Left colon (tissue), 2 donors: ENCODE data around the gene CLEC17A. TPM values are rescaled to one million over a fixed set of nuclear protein-coding genes. Genes with fewer than 3 reads are reported as not detected.
A peak's percentile ranks its signal among the peaks of the same experiment; 100 is the strongest.
"Not testable (repeated sequence)": the region's sequence is repeated elsewhere in the genome, so short reads cannot be mapped to it uniquely, and the experiment has no call there.

Experiments
- ATAC-seq: fragments of 200-7000 bp; cut with Tn5 transposase; one replicate; pipeline ENCODE4 v1.9.1; 2020; ENCODE audit warnings: mild to moderate bottlenecking, moderate library complexity
- DNase-seq, 2 donors: peaks; one replicate each; pipeline ENCODE4 v3.0.0-alpha.2; 2020
- intact Hi-C, 2 donors: fragments of 100-400 bp; cut with DNase I in 1 of 2; cut with micrococcal nuclease in 1 of 2; formaldehyde crosslinking; loops; one replicate each; pipeline versions ENCODE4 v1.11.2 to v1.14.0; 2022; cut with DNase I, micrococcal nuclease
- total RNA-seq, 2 donors: library from RNA; stranded (reverse); fragmentation: NEBNext Ultra II Directional; extraction: Animal tissue kit (Norgen Biotek cat#: 25700); gene quantifications; one replicate each; pipeline ENCODE4 v1.2.1, GENCODE V29; 2021
- donor health status: DM: no; HTN: no; CAD: no.
- donor health status: DM: yes; HTN: yes; CAD: no.

CLEC17A gene
- total RNA-seq, 2 donors from 2014 or later = 0.15 to 0.36 TPM

- peak; percentile 78 for ATAC-seq
- intact Hi-C loops = no loop called here
These were observed 26.2 kb upstream of the CLEC17A start for GRCh38 chr19:14556662-14557188.

GRCh38 chr19:14558370-14559066, 24.4 kb upstream of the CLEC17A start:
- DNase-seq (no peak), ATAC-seq (no peak)
- intact Hi-C loops = no loop called here

More at GRCh38 chr19:14556662-14557188, 26.2 kb upstream of the CLEC17A start:
- peak; percentile 70 to 82 for DNase-seq

GRCh38 chr19:14559916-14560775, 22.7 kb upstream of the CLEC17A start:
- DNase-seq = no peak
- intact Hi-C loops = no loop called here
- no peak for ATAC-seq

GRCh38 chr19:14560776-14561108, 22.1 kb upstream of the CLEC17A start:
- ATAC-seq (no peak), DNase-seq (no peak)
- intact Hi-C loops = no loop called here

- ATAC-seq = no peak
- intact Hi-C loops = no loop called here
- DNase-seq = no peak
These were observed 21.6 kb upstream of the CLEC17A start for GRCh38 chr19:14561249-14561648.

- DNase-seq (no peak), ATAC-seq (no peak)
- intact Hi-C loops = no loop called here
These were observed 21.0 kb upstream of the CLEC17A start for GRCh38 chr19:14561847-14562351.

- intact Hi-C loops = no loop called here
- DNase-seq (no peak), ATAC-seq (no peak)
These were observed 20.0 kb upstream of the CLEC17A start for GRCh38 chr19:14562660-14563589.

GRCh38 chr19:14563590-14563926, 19.3 kb upstream of the CLEC17A start:
- no peak for DNase-seq
- ATAC-seq = no peak

GRCh38 chr19:14563989-14564651, 18.8 kb upstream of the CLEC17A start:
- intact Hi-C loops = no loop called here
- DNase-seq (peak in 1 of 2 donors; percentile 52), ATAC-seq (peak; percentile 58)

More at GRCh38 chr19:14563590-14563926, 19.3 kb upstream of the CLEC17A start:
- intact Hi-C loops = no loop called here

- ATAC-seq, intact Hi-C loops, DNase-seq: not testable (repeated sequence)
These were observed 18.1 kb upstream of the CLEC17A start for GRCh38 chr19:14564652-14565297.

GRCh38 chr19:14565298-14565679, 17.6 kb upstream of the CLEC17A start:
- ATAC-seq (peak; percentile 10), DNase-seq (no peak)
- intact Hi-C loops = no loop called here

GRCh38 chr19:14565765-14566711, 16.8 kb upstream of the CLEC17A start:
- DNase-seq (no peak), ATAC-seq (no peak)
- intact Hi-C loops = no loop called here

GRCh38 chr19:14566712-14567077, 16.2 kb upstream of the CLEC17A start:
- ATAC-seq = no peak
- no peak for DNase-seq
- intact Hi-C loops = no loop called here

GRCh38 chr19:14567079-14567478, 15.8 kb upstream of the CLEC17A start:
- DNase-seq (no peak), ATAC-seq (no peak)
- intact Hi-C loops = no loop called here

- DNase-seq (no peak), ATAC-seq (no peak)
- intact Hi-C loops = loop anchor here in 1 of 2 donors (5.0 kb wide), 1 partner anchor 116 kb away; no protein-coding TSS in a partner anchor
These were observed 11.9 kb upstream of the CLEC17A start for GRCh38 chr19:14570864-14571527.
